Measurements from ENCODE around the gene RNASEH2B. TPM values are rescaled to one million over a fixed set of nuclear protein-coding genes. Genes with fewer than 3 reads are reported as not detected.

RNASEH2B gene, protein sequence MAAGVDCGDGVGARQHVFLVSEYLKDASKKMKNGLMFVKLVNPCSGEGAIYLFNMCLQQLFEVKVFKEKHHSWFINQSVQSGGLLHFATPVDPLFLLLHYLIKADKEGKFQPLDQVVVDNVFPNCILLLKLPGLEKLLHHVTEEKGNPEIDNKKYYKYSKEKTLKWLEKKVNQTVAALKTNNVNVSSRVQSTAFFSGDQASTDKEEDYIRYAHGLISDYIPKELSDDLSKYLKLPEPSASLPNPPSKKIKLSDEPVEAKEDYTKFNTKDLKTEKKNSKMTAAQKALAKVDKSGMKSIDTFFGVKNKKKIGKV
- polyA plus RNA-seq (2013, experiment 1 of 2) = 57.1 TPM
- polyA plus RNA-seq (2013, experiment 2 of 2) = 60.6 TPM

DNA sequence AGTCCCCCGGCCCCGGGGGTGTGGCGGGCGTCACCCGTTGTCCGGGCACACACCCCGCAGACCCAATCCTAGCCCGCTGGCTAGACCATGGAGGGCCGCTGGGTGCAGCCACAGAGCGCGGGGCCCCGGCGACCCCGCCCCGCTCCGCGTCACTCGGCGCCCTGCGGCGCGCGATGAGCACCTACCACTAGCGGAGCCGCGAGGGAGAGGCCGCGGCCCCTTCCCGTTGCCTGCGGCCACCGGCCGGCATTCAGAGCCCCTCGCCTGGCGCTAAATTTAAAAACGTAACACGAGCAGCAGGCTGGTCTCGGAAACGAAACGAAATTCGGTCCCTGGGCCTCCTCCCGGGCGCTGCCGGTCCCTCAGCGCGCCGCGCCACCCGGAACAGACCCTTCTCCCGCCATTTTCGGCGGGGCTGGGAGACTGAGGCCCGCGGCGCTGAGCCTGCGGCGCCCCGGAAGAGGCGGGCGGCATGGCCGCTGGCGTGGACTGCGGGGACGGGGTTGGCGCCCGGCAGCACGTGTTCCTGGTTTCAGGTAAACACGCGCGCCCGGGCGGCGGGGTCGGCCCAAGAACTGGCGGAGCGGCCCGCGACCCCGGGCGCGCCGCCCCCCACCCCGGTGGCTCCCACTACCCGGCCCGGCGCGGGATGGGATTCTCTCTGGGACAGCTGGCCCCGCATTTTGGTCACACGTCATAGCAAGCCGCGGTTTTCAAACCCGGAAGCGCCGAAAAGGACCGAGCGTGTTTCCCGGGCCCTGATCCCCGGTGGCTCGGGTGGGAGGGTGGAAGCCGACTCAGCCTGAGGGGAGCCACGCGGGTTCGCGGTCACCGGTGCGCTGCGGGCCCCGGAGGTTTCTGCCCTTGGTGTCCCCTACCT lies at the start of gene RNASEH2B:
RNASEH2B (plus strand) TSS at position 187 of the 880 bp plus-strand sequence; CDS start at position 473, 286 bp downstream.
- peak within 1 kb of the TSS; percentile 82 for H3K4me2 ChIP-seq (ENCODE audit: low read length)
- peak within 1 kb of the TSS; percentile 95 for H3K56ac ChIP-seq (ENCODE audit: low read length)
- no peak within 1 kb of the TSS for H4K5ac ChIP-seq (ENCODE audit: low read length)
- H2BK5ac ChIP-seq (ENCODE audit: low read length) = peak within 1 kb of the TSS; percentile 61
- peak within 1 kb of the TSS; percentile 74 for H3K4me3 ChIP-seq (ENCODE audit: low read length)
- peak within 1 kb of the TSS; percentile 25 for H3K27ac ChIP-seq (ENCODE audit: low read depth, low read length)
- H3K9ac ChIP-seq (ENCODE audit: low read length) = peak within 1 kb of the TSS; percentile 95
- H4K8ac ChIP-seq (ENCODE audit: low read depth, low read length) = no peak within 1 kb of the TSS
- peaks cover 6% of the 10 kb centered on the region for H3K79me2 ChIP-seq (ENCODE audit: control insufficient read depth, insufficient read depth, low read length)
- no peak within 1 kb of the TSS for H2AK5ac ChIP-seq (ENCODE audit: low read length)
- H2BK120ac ChIP-seq (ENCODE audit: low read depth, low read length) = no peak within 1 kb of the TSS
- H3K27me3 ChIP-seq (ENCODE audit: insufficient read depth, low read length, poor library complexity) = no peaks in the 10 kb centered on the region
- DNase-seq = peak; percentile 83
- peaks cover 3% of the 10 kb centered on the region for H3K79me1 ChIP-seq (ENCODE audit: low read length)
- WGBS (ENCODE audit: extremely low coverage, insufficient coverage, low lambda C conversion rate) = no CpG with 5 or more reads among the region's 107 CpGs
- peak within 1 kb of the TSS; percentile 91 for H3K4ac ChIP-seq (ENCODE audit: low read depth, low read length)
- H3K4me1 ChIP-seq (ENCODE audit: control insufficient read depth, low read depth, low read length) = peaks cover 2% of the 10 kb centered on the region
- peak within 1 kb of the TSS; percentile 59 for H2BK15ac ChIP-seq (replicated peaks; ENCODE audit: low read depth)
- H3K36me3 ChIP-seq (ENCODE audit: control insufficient read depth, insufficient read depth, low read length) = no peaks in the 10 kb centered on the region
- H3K23ac ChIP-seq (ENCODE audit: low read length) = no peak within 1 kb of the TSS
- H3K18ac ChIP-seq (ENCODE audit: low read length) = peak within 1 kb of the TSS; percentile 53

- no peaks in the 10 kb centered on the region for H3K79me1 ChIP-seq (ENCODE audit: low read length)
- no peak for DNase-seq
- H3K36me3 ChIP-seq (ENCODE audit: control insufficient read depth, insufficient read depth, low read length) = no peaks in the 10 kb centered on the region
- H3K4me1 ChIP-seq (ENCODE audit: control insufficient read depth, low read depth, low read length) = no peaks in the 10 kb centered on the region
- H3K27ac ChIP-seq (ENCODE audit: low read depth, low read length) = no peak overlapping the region
- no peak overlapping the region for H2BK5ac ChIP-seq (ENCODE audit: low read length)
- H3K4ac ChIP-seq (ENCODE audit: low read depth, low read length) = no peak overlapping the region
- no CpG with 5 or more reads among the region's 1 CpG for WGBS (ENCODE audit: extremely low coverage, insufficient coverage, low lambda C conversion rate)
- no peaks in the 10 kb centered on the region for H3K79me2 ChIP-seq (ENCODE audit: control insufficient read depth, insufficient read depth, low read length)
- no peak overlapping the region for H2BK120ac ChIP-seq (ENCODE audit: low read depth, low read length)
- H2AK5ac ChIP-seq (ENCODE audit: low read length) = no peak overlapping the region
- no peak overlapping the region for H4K5ac ChIP-seq (ENCODE audit: low read length)
- no peak overlapping the region for H3K4me2 ChIP-seq (ENCODE audit: low read length)
- no peak overlapping the region for H4K8ac ChIP-seq (ENCODE audit: low read depth, low read length)
- no peak overlapping the region for H3K23ac ChIP-seq (ENCODE audit: low read length)
- no peak overlapping the region for H3K4me3 ChIP-seq (ENCODE audit: low read length)
- H3K9ac ChIP-seq (ENCODE audit: low read length) = no peak overlapping the region
- H2BK15ac ChIP-seq (replicated peaks; ENCODE audit: low read depth) = no peak overlapping the region
- H3K27me3 ChIP-seq (ENCODE audit: insufficient read depth, low read length, poor library complexity) = no peaks in the 10 kb centered on the region
- H3K18ac ChIP-seq (ENCODE audit: low read length) = no peak overlapping the region
- no peak overlapping the region for H3K56ac ChIP-seq (ENCODE audit: low read length)
Measured at GRCh38 chr13:50864492-50864891, 45.1 kb upstream of the RNASEH2B start.

DNA sequence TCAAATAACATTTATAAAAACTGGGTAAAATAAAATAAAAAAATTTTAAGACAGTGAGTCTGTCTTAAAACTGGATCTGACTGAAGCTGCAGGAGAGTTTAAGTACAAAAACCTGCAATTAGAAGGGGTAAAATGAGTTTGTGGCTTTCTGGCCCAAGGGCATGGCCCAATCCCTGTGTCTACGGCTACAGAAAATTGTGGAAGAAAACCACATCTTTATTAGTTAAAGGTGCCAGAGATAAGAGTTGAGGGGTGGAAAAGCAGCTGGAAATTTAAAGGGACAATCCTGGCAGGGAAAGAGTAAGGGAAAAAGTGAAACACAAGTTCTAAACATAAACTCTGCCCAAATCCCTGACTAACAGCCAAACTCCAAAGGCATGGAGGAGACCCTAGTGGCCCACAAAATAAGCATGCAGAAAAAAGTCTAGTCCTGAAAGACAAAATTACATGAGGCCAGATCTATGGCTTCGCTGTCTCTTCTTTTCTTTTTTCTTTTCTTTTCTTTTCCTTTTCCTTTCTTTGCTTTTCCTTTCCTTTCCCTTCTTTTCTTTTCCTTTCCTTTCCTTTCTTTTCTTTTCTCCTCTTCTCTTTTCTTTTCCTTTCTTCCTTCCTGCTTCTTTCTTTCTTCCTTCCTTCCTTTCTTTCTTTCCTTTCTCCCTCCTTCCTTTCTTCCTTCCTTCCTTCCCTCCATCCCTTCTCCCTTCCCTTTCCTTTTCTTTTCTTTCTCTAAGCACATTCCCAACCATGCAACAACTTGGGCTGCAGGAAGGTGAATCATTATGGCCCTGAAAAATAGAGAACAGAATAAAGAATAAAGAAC lies 42.6 kb upstream of the RNASEH2B start:
- H3K9ac ChIP-seq (ENCODE audit: low read length) = no peak overlapping the region
- H3K79me1 ChIP-seq (ENCODE audit: low read length) = no peaks in the 10 kb centered on the region
- no peak overlapping the region for H3K4me2 ChIP-seq (ENCODE audit: low read length)
- H3K18ac ChIP-seq (ENCODE audit: low read length) = no peak overlapping the region
- H2BK5ac ChIP-seq (ENCODE audit: low read length) = no peak overlapping the region
- H3K27me3 ChIP-seq (ENCODE audit: insufficient read depth, low read length, poor library complexity) = no peaks in the 10 kb centered on the region
- H2AK5ac ChIP-seq (ENCODE audit: low read length) = no peak overlapping the region
- no peak overlapping the region for H3K27ac ChIP-seq (ENCODE audit: low read depth, low read length)
- H2BK15ac ChIP-seq (replicated peaks; ENCODE audit: low read depth) = no peak overlapping the region
- no peak overlapping the region for H2BK120ac ChIP-seq (ENCODE audit: low read depth, low read length)
- no peak overlapping the region for H3K4me3 ChIP-seq (ENCODE audit: low read length)
- no CpG with 5 or more reads among the region's 2 CpGs for WGBS (ENCODE audit: extremely low coverage, insufficient coverage, low lambda C conversion rate)
- no peaks in the 10 kb centered on the region for H3K79me2 ChIP-seq (ENCODE audit: control insufficient read depth, insufficient read depth, low read length)
- H3K56ac ChIP-seq (ENCODE audit: low read length) = no peak overlapping the region
- H3K23ac ChIP-seq (ENCODE audit: low read length) = no peak overlapping the region
- no peak overlapping the region for H3K4ac ChIP-seq (ENCODE audit: low read depth, low read length)
- no peaks in the 10 kb centered on the region for H3K36me3 ChIP-seq (ENCODE audit: control insufficient read depth, insufficient read depth, low read length)
- DNase-seq = no peak
- no peaks in the 10 kb centered on the region for H3K4me1 ChIP-seq (ENCODE audit: control insufficient read depth, low read depth, low read length)
- no peak overlapping the region for H4K5ac ChIP-seq (ENCODE audit: low read length)
- no peak overlapping the region for H4K8ac ChIP-seq (ENCODE audit: low read depth, low read length)

GRCh38 chr13:50867637-50867945 lies 42.0 kb upstream of the RNASEH2B start:
- Histone ChIP-seq H3K79me2 (ENCODE audit: control insufficient read depth, insufficient read depth, low read length) (no peaks in the 10 kb centered on the region), H4K5ac (ENCODE audit: low read length) (no peak overlapping the region), H3K18ac (ENCODE audit: low read length) (no peak overlapping the region), H3K4me3 (ENCODE audit: low read length) (no peak overlapping the region), H2BK15ac (replicated peaks; ENCODE audit: low read depth) (no peak overlapping the region), H3K4me1 (ENCODE audit: control insufficient read depth, low read depth, low read length) (no peaks in the 10 kb centered on the region), H3K23ac (ENCODE audit: low read length) (no peak overlapping the region), H3K36me3 (ENCODE audit: control insufficient read depth, insufficient read depth, low read length) (no peaks in the 10 kb centered on the region), H3K27ac (ENCODE audit: low read depth, low read length) (no peak overlapping the region), H2BK5ac (ENCODE audit: low read length) (no peak overlapping the region), H3K79me1 (ENCODE audit: low read length) (no peaks in the 10 kb centered on the region), H3K4ac (ENCODE audit: low read depth, low read length) (no peak overlapping the region), H2BK120ac (ENCODE audit: low read depth, low read length) (no peak overlapping the region), H3K9ac (ENCODE audit: low read length) (no peak overlapping the region), H3K56ac (ENCODE audit: low read length) (no peak overlapping the region), H4K8ac (ENCODE audit: low read depth, low read length) (no peak overlapping the region), H2AK5ac (ENCODE audit: low read length) (no peak overlapping the region), H3K27me3 (ENCODE audit: insufficient read depth, low read length, poor library complexity) (no peaks in the 10 kb centered on the region), H3K4me2 (ENCODE audit: low read length) (no peak overlapping the region)
- no CpG with 5 or more reads among the region's 3 CpGs for WGBS (ENCODE audit: extremely low coverage, insufficient coverage, low lambda C conversion rate)
- DNase-seq = no peak

DNA sequence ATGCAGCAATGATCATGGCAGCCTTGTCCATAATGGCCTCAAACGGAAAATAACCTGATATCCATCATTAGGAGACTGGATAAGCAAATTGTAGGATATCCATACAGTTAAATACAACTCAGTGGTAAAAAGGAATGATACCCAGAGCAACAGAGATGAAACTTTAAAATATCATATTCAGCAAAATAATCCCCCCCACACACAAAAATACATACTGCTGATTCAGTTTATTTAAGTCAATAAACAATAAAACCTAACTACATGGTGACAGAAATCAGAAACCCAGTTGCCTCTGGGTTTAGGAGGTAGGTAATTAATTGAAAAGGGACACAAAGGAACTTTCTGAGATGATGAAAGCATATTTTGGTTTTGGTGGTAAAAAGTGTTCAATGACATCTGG lies 38.2 kb upstream of the RNASEH2B start:
- Histone ChIP-seq H2BK120ac (ENCODE audit: low read depth, low read length) (no peak overlapping the region), H3K56ac (ENCODE audit: low read length) (no peak overlapping the region), H3K27ac (ENCODE audit: low read depth, low read length) (no peak overlapping the region), H2BK5ac (ENCODE audit: low read length) (no peak overlapping the region), H2BK15ac (replicated peaks; ENCODE audit: low read depth) (no peak overlapping the region), H3K23ac (ENCODE audit: low read length) (no peak overlapping the region), H3K27me3 (ENCODE audit: insufficient read depth, low read length, poor library complexity) (no peaks in the 10 kb centered on the region), H3K36me3 (ENCODE audit: control insufficient read depth, insufficient read depth, low read length) (no peaks in the 10 kb centered on the region), H3K4ac (ENCODE audit: low read depth, low read length) (no peak overlapping the region), H3K4me1 (ENCODE audit: control insufficient read depth, low read depth, low read length) (no peaks in the 10 kb centered on the region), H3K18ac (ENCODE audit: low read length) (no peak overlapping the region), H3K4me2 (ENCODE audit: low read length) (no peak overlapping the region), H4K8ac (ENCODE audit: low read depth, low read length) (no peak overlapping the region), H3K9ac (ENCODE audit: low read length) (no peak overlapping the region), H3K79me2 (ENCODE audit: control insufficient read depth, insufficient read depth, low read length) (no peaks in the 10 kb centered on the region), H4K5ac (ENCODE audit: low read length) (no peak overlapping the region), H3K79me1 (ENCODE audit: low read length) (no peaks in the 10 kb centered on the region), H3K4me3 (ENCODE audit: low read length) (no peak overlapping the region), H2AK5ac (ENCODE audit: low read length) (no peak overlapping the region)
- no peak for DNase-seq
- WGBS (ENCODE audit: extremely low coverage, insufficient coverage, low lambda C conversion rate) = no CpG with 5 or more reads among the region's 1 CpG
